ENCODE data around the gene MRFAP1. TPM values are rescaled to one million over a fixed set of nuclear protein-coding genes. Genes with fewer than 3 reads are reported as not detected.
"Not testable (repeated sequence)": the region's sequence is repeated elsewhere in the genome, so short reads cannot be mapped to it uniquely, and the experiment has no call there.

The MRFAP1 gene
- total RNA-seq, 1 experiment from 2014 or later, result 106 TPM

GRCh38 chr4:6668391-6668790, 27.9 kb downstream of the MRFAP1 start:
- peak; percentile 72 for DNase-seq (ENCODE audit: low read depth)

DNA sequence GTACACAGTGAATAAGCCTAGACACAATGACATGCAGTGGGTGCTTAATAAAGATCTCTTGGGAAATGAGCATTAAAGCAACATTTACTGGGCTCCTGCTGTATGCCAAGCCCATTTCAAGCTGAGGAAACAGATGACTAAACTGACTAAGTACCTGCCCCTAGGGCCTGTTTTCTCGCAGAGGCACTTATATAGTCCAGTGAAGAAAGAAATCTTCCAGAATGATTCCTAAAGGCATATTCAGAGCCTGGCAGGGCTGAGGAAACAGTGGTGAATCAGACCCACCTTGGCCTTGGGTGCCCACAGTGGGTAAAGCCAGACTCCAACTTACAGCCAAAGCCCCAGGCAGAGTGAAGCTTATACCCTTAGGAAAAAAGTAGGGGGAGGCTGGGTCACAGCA, 31.2 kb downstream of the MRFAP1 start:
- DNase-seq (ENCODE audit: low read depth), result no peak

- DNase-seq (ENCODE audit: low read depth), result no peak
Measured at GRCh38 chr4:6672131-6672530, 31.6 kb downstream of the MRFAP1 start.

DNA sequence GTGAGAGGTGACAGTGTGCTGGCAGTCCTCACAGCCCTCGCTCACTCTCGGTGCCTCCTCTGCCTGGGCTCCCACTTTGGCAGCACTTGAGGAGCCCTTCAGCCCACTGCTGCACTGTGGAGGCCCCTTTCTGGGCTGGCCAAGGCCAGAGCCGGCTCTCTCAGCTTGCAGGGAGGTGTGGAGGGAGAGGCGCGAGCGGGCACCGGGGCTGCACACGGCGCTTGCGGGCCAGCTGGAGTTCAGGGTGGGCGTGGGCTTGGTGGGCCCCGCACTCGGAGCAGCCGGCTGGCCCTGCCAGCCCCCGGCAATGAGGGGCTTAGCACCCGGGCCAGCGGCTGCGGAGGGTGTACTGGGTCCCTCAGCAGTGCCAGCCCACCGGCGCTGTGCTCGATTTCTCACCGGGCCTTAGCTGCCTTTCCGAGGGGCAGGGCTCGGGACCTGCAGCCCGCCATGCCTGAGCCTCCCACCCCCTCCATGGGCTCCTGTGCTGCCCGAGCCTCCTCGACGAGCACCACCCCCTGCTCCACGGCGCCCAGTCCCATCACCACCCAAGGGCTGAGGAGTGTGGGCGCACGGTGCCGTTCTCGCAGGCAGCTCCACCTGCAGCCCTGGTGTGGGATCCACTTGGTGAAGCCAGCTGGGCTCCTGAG, 32.2 kb downstream of the MRFAP1 start:
- not testable (repeated sequence) for DNase-seq (ENCODE audit: low read depth)

- peak; percentile 21 for DNase-seq (ENCODE audit: low read depth)
Measured at GRCh38 chr4:6673191-6673659, 32.7 kb downstream of the MRFAP1 start.

GRCh38 chr4:6673660-6674499, 33.4 kb downstream of the MRFAP1 start:
- peak; percentile 98 for DNase-seq (ENCODE audit: low read depth)

DNA sequence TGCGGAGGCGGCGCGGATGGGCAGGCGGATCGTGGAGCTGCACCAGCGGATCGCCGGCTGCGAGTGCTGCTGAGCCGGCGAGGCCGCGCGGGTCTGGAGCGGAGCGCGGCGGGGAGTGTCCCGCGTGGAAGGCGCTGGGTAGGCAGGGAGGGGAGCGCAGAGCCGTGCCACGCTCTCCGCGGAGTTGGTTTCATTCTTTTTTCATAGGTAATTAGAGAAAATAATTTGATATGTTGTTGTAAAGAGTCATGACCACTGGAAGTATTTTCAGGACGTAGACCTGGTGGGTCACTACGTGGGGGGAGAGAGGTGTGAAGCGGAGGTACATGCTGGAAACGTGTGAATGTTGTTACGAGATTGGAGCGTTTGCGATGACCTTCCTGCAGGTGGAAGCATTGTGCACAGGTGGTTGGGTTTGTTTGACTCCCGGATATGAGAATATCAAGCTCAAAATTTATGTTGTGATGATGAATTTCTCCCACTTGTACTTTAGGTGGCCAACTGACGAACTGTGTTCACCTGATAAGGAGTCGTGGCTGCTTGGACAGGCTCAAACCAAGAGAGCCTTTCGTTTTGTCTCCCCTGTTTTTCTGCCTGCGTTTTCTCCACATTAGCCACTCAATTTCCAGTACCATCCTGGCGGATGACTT, 34.1 kb downstream of the MRFAP1 start:
- peak; percentile 51 for DNase-seq (ENCODE audit: low read depth)

GRCh38 chr4:6676722-6677558, 36.5 kb downstream of the MRFAP1 start:
- DNase-seq (ENCODE audit: low read depth), result no peak

DNA sequence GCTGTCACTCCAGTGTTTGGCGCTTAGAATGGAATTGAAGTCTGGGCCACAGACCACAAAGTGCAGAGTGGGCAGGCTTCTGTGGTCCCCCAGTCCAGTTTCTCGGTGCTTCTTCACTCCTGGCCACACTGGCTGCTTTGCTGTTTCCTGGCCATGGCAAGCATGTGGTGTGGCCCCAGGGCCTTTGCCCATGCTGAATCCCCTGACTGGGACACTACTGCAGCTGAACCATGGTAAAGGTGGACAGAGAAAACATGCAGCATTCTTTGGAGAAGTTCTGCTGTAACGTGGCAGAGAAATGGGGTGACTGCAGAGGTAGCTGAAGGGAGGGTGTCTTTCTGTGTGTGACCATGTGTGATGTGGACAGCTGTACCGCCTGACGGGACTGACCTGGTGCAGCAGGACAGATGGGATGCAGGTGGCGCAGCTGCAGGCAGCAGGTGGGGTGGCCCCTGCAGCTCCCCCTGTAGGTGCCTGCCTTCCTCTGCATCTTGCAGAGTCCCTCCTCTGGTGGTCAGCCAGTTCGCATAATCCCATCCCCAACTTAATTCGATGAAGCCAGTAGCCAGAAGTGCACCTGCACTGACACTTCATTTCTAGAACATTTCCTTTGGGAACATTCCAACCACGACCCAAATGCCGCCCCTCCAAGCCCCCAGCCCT, 40.0 kb downstream of the MRFAP1 start:
- DNase-seq (ENCODE audit: low read depth), result no peak

DNA sequence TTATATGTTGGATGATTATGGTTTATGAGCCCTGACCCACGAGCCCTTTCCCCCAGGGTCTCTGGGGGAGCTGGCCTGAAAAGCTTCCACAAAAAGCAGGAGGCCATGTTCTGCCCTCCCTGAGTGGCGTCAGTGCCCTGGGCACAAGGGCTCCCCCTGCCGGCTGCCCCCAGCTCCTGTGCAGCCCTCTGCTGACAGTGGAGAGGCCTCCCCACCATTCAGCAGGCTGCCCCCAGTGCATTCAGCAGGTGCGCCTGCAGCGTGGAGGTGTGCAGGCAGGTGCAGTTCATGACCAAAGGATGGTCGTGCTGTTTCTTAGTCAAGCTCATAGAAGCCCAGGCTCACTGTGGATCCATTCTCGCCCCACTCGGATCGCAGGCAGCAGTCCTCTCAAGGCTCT, 40.7 kb downstream of the MRFAP1 start:
- no peak for DNase-seq (ENCODE audit: low read depth)

DNA sequence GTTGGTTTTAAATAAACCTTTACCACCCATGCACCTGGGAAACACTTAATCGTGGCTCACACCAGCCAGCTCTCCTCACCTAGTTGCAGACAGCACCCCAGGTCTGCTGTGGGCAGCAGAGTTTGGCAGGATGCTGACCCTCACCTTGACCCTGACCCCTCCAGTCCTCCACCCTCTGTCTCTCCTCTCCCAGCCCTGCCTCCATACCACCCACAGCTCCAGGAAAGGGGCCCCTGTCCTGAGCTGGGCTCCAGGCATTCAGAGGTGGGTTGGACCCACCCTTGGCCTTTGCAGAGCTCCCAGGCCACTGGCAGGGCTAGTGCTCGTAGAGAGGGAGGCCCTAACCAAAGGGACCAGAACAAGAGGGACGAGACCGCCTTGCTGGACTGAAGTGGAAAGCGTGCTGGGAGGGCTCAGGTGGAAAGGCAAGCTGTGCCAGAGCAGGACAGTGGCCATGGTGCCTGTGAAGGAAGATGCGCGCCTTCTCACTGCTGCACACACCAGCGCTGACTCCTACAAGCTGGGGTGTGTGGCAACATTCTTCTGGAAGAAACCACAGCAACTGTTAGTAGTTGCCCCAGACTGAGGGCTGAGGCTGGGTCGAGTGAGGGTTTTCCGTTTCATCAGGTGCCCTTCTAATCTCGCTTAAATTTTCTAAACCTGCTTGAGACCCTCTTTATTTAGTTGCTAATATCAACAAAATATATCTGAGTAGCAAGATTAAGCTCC, 42.5 kb downstream of the MRFAP1 start:
- no peak for DNase-seq (ENCODE audit: low read depth)

GRCh38 chr4:6684656-6685055, 44.2 kb downstream of the MRFAP1 start:
- no peak for DNase-seq (ENCODE audit: low read depth)

DNA sequence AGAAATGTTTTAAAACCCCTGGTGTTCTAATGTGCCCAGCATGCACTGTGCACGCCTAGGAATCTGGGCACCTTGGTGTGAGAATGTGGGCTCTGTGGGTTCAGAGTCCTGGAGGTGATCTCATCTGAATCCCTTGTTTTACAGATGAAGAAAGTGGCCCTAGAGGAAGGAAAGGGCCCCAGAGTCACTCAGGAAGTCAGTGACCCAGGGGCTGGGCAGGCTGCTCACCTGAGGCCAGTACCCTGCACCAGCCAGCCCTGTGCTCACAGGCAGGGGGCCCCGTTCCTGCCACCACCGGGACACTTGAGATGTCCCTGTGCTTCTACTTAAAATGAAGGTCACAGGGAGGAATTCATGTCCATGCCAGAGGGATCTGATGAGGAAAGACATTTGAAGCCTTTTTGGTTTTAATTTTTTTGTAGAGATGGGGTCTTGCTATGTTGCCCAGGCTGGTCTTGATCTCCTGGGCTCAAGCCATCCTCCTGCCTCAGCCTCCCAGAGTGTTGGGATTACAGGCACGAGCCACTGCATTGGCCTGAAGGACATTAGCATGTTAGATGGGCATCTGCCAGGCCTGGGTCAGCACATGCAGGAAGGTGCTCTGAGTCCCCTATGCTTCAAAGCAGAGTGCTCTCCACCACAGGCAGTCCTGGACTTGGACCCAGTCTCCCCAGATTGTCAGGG, 45.8 kb downstream of the MRFAP1 start:
- DNase-seq (ENCODE audit: low read depth), result no peak

- DNase-seq (ENCODE audit: low read depth), result no peak
Measured at GRCh38 chr4:6687947-6688878, 47.7 kb downstream of the MRFAP1 start.

- DNase-seq (ENCODE audit: low read depth), result peak; percentile 94
Measured at GRCh38 chr4:6688879-6689505, 48.5 kb downstream of the MRFAP1 start.

DNA sequence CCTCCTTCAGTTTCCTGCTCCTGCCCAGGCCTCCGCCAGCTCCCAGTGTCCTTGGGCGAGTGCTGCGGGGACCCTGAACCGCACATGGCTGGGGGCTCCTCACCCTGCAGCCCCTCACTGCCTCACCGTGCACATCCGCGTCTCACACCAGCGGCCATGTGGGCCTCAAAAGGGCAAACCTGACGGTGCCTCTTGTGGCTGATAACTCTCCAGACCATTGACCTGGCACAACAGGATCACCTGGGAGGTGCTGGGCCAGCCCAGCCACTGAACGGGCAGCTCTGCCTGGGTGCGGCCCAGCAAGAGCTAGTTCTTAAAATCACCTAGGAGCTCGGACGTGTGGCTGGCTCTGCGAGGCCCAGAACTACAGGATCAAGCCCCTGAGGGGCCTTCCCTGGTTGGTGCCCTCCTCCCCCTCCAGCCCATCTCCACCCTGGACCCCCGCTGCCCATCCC, 49.0 kb downstream of the MRFAP1 start:
- no peak for DNase-seq (ENCODE audit: low read depth)
